Tibial nerve (tissue), 3 donors: ENCODE results near the gene CDC42BPB.

Source experiments
- POLR2A ChIP-seq, 2 donors: fragments of 450-650 bp; IDR thresholded peaks; one replicate each; pipeline ENCODE4 v1.6.1; 2017; ENCODE audit warnings: antibody characterized with exemption in 2 of 2, mild to moderate bottlenecking in 2 of 2, moderate library complexity in 2 of 2
- TF ChIP-seq, protein P1 (sequence below), 5 experiments: fragments of 200-600 bp in 3 of 5; fragments of 450-650 bp in 2 of 5; sonication (generic) in 3 of 5; IDR thresholded peaks; one replicate each; pipeline ENCODE4 v1.5.1; 2016 to 2019; ENCODE audit warnings: antibody characterized with exemption in 5 of 5, mild to moderate bottlenecking in 3 of 5, moderate library complexity in 2 of 5

DNA sequence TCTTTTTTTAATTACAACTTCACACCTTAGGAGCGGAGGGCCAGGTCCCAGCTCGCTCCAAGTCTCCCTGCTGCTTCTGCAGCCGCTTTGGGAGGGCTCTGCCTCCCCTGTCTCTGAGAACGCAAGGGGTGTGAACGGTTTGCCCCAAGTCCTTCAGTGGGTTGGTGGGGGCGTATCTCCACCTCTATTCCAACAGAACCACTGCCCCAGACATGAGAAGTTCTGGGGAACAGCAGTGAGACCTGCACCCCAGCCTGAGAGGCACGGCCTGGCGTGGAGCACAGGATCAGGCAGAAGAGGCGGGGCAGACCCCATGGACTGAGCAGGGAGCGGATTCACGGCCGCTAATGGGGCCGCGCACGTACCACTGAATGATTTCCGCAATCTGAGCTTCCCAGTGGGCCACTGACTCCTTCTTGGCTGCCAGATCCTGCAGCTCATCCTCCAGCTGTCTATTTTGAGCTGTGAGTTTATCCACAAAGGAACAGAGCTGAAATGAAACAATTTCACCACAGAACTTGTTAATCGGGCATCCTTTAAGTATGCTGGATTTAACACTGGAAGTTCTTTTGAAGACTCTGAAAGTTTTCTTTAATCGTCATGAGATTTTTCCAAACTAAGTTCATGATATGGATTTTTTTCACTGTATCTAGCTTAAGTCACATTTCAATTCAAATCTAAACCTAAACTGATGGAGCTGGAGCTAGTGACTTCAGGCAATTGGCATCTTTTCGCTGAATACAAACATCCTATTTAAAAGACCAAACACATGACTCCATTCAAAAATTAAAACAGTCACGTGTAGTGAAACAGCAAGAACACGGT, 90.5 kb downstream of the CDC42BPB start:
- TF ChIP-seq, protein P1, sequence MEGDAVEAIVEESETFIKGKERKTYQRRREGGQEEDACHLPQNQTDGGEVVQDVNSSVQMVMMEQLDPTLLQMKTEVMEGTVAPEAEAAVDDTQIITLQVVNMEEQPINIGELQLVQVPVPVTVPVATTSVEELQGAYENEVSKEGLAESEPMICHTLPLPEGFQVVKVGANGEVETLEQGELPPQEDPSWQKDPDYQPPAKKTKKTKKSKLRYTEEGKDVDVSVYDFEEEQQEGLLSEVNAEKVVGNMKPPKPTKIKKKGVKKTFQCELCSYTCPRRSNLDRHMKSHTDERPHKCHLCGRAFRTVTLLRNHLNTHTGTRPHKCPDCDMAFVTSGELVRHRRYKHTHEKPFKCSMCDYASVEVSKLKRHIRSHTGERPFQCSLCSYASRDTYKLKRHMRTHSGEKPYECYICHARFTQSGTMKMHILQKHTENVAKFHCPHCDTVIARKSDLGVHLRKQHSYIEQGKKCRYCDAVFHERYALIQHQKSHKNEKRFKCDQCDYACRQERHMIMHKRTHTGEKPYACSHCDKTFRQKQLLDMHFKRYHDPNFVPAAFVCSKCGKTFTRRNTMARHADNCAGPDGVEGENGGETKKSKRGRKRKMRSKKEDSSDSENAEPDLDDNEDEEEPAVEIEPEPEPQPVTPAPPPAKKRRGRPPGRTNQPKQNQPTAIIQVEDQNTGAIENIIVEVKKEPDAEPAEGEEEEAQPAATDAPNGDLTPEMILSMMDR (IDR thresholded peaks at IDR 0.05): no peak
- no peak for TF ChIP-seq POLR2A (IDR thresholded peaks at IDR 0.05)
